HFF-Myc (cell line): ENCODE measurements around the gene CMBL.
"Not testable (repeated sequence)": the region's sequence is repeated elsewhere in the genome, so short reads cannot be mapped to it uniquely, and the experiment has no call there.

Experiments used
- DNase-seq: peaks from one replicate; pipeline ENCODE4 v3.0.0-alpha.2; 2011; ENCODE audit warnings: low read depth; ENCODE audit errors: extremely low read depth
- H3K4me3 ChIP-seq: replicated peaks from 2 replicates; pipeline ENCODE4 v1.5.1; 2011; ENCODE audit warnings: low read depth, mild to moderate bottlenecking, control low read depth, low read length
- TF ChIP-seq, protein P1 (sequence below): IDR thresholded peaks from 2 replicates; pipeline ENCODE4 v1.5.1; 2012; ENCODE audit warnings: mild to moderate bottlenecking, low read depth, low read length, control low read depth; ENCODE audit errors: missing control alignments

The CMBL gene

GRCh38 chr5:10253390-10253789 lies 54.3 kb downstream of the CMBL start:
- H3K4me3 ChIP-seq, result peak overlapping the region; percentile 100
- TF ChIP-seq, protein P1, sequence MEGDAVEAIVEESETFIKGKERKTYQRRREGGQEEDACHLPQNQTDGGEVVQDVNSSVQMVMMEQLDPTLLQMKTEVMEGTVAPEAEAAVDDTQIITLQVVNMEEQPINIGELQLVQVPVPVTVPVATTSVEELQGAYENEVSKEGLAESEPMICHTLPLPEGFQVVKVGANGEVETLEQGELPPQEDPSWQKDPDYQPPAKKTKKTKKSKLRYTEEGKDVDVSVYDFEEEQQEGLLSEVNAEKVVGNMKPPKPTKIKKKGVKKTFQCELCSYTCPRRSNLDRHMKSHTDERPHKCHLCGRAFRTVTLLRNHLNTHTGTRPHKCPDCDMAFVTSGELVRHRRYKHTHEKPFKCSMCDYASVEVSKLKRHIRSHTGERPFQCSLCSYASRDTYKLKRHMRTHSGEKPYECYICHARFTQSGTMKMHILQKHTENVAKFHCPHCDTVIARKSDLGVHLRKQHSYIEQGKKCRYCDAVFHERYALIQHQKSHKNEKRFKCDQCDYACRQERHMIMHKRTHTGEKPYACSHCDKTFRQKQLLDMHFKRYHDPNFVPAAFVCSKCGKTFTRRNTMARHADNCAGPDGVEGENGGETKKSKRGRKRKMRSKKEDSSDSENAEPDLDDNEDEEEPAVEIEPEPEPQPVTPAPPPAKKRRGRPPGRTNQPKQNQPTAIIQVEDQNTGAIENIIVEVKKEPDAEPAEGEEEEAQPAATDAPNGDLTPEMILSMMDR, result no peak
- DNase-seq, result no peak

GRCh38 chr5:10251405-10251804 lies 56.3 kb downstream of the CMBL start:
- no peak for DNase-seq
- peak overlapping the region; percentile 100 for H3K4me3 ChIP-seq
- TF ChIP-seq, protein P1, result no peak

DNA sequence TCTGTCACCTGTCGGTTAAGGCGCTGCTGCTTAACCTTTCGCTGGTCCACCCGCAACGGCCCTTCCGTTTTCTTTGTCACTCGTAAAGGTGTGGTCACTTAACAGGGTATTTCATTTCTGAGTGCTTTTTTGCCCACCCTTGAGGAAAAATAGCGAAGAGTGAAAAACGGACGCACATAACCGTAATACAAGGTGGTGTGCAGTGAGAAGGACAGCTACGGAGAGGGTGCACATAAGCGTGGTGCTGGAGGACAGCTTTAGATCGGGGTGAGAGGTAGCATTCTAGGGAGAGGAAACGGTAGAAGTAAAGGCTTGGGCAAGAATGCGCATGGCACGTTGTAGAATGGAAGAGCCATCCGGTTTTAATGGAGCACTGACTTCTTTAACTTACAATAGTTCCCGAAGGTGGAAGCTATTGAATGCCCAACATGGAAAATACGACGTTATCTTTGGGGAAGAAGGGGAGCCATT lies 56.9 kb downstream of the CMBL start:
- DNase-seq, result no peak
- peak overlapping the region; percentile 100 for H3K4me3 ChIP-seq
- TF ChIP-seq, protein P1, result no peak

DNA sequence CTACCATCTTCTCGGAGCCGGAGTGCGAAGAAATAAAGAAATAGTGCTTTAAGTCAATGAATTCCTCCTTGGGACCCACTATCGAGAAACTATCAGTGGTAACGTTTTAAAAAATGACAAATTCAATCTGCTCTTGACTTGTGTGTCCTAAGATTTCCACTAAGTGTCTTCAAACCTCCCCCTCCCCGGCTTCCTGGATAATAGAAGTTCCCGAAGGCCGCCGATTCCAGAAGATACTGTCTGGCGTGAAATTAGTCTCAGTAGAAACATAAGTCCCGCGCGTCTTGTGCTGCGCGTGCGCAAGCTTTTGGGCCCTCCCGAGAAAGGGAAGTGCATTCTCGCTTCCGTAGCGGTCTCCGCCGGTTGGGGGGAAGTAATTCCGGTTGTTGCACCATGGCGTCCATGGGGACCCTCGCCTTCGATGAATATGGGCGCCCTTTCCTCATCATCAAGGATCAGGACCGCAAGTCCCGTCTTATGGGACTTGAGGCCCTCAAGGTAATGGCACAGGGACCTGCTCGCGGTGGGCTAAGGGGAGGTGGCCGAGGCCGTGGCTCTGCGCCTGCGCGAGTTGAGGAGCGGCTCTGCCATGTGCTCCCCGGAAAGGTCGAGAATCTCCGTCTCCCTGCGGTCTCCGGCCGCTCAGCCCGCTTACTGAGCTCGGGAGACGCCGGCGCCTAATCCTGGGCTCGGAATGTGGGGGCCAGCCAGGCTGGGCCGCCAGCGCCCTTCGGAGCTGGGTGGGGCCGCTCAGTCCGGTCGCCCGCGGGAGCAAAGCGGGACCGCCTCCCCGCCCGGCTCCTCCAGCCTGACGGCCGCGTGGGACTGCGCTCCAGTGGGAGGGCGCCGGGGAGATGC lies 57.5 kb downstream of the CMBL start, which contains the start of gene CCT5:
Gene CCT5, plus strand, starts transcription at position 333 of the 858 bp plus-strand sequence. Its CDS starts 61 bp downstream, at position 394.
- peak within 1 kb of the TSS; percentile 100 for H3K4me3 ChIP-seq
- peak; percentile 93 for DNase-seq
- TF ChIP-seq, protein P1, result no peak

GRCh38 chr5:10248378-10249260 lies 59.1 kb downstream of the CMBL start:
- peak overlapping the region; percentile 100 for H3K4me3 ChIP-seq
- no peak for DNase-seq
- TF ChIP-seq, protein P1, result no peak

GRCh38 chr5:10247217-10247616 lies 60.5 kb downstream of the CMBL start:
- H3K4me3 ChIP-seq, DNase-seq: not testable (repeated sequence)

DNA sequence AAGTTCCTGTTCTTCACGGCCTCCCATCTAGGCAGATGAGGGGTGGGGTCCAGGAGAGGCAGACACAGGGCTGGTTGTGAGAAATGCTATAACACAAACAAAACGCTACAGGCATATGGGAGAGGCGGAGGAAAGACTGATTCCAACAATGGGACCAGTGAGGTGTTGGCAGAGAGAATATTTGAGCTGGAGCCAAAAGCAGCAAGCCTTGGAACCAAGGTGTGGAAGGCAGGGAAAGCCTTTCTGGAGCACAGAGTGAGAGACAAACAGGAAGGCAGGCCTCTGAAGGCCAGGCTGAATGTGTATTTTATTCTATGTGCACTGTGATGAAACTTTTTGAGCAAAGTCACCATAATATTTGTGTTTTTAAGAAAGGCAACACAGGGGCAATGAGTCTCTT lies 60.9 kb downstream of the CMBL start:
- DNase-seq, result no peak
- TF ChIP-seq, protein P1, result no peak
- no peak overlapping the region for H3K4me3 ChIP-seq
